HG02852 (cell line): ENCODE data around the gene CMC2.

Experiments used
- ATAC-seq: cut with Tn5 transposase; IDR thresholded peaks from one replicate; pipeline ENCODE4 v1.9.1; 2021; ENCODE audit warnings: mild to moderate bottlenecking, moderate library complexity; ENCODE audit not compliant: unreplicated experiment

Gene CMC2

DNA sequence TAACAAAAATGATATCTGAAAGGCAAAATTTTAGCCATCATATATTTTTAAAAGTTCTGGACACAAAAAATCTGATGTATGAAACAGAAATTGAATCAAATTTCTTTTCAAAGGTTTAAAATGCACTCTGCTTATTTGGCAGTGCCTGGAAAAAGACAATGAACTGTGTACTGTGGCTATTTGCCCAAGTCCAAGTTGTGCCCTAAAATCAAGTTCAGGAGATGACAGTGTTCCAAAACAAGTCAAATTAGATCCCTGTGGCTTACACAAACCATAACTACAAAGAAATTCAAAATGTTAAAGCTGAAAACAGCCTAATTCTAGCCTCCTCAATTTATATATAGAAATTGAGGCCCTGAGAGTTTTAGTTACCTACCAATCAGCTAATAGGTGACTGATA, 25.6 kb downstream of the CMC2 start:
- ATAC-seq: no peak

DNA sequence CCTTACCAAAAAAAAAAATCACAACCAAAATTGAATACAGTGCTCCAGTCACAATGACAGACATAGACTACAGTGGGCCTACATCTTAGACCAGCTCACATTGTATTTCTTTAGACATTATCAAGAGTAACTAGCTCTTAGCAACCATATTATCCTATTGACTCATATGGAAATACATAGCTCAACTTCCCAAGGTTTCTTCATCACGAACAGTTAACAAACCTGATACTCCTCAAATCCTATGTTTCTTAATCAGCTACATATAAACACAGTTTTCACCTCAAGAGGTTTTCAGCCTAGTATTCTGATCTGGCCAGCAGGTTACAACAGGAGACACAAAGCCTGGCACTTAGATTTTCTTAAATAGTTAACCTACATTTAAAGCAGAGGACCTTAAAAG, 29.7 kb downstream of the CMC2 start:
- no peak for ATAC-seq

DNA sequence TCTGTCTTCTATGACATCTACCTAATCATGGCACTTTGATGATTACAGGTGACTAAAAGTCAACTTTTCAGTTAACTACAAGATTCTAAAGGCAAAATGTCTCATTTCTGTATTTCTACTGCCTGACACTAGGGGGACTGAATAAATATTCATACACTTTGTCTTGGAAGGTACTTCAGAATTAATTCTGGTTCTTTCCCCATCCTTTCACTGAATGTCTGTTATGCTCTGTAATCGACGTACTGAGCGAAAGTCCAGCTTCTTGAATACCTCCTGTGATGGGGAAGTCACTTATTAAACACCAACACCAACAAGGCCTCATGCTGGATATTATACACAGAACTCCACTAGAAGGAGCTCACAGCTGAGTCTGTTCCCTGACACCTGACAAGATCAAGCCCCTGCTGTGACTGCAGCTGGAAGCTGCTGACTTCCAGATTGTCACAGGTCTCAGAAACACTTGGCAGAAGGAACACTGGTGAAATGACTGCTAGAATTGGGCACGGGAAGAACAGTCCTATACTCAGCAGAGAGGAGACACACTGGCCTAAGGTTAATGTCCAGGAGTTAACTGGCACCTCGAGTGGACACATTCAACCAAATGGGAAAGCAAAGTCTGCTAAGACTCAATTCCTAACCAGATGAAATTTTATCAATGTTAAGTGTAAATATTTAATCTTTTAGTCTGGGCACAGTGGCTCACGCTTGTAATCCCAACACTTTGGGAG, 31.9 kb downstream of the CMC2 start:
- ATAC-seq: no peak

DNA sequence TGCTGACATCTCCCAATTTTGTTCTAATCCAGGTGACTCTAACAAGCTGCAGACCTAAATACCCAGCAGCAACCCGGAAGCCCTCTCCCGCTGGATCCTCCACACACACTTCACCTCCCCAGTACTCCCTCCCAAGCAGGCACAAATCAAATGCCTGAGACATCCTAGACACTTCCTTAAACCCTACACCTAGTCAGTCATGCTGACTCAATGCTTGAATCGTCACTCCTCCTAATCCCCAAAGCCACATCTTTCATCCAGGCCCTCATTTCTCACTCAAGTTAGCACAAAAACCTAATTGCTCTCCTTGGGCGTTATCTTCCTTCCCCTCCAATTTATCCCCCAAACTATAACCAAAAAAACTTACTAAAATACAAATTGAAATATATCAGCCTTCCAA, 32.7 kb downstream of the CMC2 start:
- no peak for ATAC-seq

DNA sequence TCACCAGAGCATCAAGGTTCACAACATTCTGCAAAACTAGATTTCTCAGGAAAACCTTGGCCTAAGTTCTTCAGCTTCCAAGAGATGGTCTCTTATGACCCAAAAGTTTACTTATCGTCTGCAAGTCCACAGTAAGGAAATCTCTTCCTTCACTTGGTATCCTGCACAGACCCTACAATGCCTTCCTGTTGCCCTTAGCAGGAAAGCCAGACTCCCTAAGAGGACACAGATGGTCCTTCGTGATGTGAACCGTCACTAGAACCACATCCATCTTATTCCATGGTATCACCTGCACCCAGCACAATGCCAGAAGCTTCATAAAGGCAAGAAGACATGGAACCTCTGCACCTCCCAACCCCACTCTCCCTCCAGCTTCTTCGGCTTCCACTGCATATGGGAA, 34.1 kb downstream of the CMC2 start:
- ATAC-seq: no peak

DNA sequence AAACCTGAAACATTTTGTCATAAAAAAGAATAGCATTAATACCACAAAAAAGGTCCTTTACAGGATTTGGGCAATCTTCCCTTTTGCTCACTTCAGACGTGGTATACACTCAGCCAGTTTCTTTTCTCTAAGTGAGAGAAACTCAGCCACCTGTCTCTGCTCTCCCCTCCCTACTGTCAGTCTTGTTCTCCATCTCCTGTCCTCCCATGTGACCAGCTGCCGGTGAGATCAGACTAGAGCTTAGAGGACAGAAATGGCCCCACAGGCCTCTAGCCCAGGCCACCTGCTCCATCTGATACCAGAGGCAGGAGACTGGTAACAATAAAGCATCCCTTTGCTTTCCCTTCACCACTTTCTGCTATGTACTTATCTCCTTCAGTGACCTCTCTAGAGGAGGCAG, 34.9 kb downstream of the CMC2 start:
- ATAC-seq: peak; percentile 76

DNA sequence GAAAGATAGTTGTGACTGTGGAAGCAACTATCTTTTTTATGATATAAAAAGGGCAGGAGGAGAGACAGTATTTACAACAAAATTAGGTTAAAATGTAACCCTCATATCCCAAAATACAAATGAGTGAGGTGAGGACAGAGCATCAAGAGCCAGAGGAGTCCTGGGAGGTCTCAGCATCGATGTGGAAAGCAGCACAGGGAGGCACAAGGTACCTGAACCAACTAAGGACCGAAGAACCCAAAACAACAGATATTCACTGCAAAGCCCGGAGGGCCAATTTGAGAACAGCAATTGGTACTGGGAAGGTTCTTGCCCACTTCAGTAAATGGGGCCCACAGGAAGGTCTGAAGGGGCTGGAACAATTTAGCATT, 37.6 kb downstream of the CMC2 start:
- ATAC-seq: no peak

DNA sequence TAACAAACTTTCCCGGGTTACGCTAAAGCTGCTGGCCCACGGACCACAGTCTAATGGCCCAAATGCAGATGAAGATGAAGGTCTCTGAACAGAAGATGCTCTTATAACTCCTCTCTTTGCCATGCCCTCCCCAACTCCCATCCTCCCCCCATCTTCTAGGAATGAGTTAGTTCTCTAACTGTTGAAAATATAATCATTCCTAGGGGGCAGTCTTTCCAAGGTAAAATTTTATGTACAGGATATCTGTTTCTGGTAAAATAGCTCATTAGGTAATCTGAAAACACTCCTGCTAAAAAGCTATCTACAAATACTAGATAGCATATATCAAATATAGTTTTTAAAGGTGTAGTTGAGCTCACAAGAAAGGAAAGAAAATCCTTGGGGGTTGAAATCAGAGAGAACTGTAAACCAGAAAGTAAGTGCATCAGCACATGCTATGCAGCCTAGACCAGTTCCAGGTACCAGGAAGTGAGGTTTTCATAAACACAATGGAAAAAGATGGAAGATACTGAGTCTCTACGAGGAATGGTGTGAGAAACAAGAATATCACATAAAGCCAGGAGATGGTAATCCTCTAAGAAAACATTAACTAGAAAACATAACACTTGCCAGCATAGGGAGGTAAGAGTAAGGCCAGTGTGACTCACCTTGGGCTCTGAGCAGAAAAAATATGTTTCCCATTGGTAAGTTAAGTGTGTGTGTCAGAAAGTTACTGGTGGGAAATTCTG, 38.1 kb downstream of the CMC2 start:
- no peak for ATAC-seq

DNA sequence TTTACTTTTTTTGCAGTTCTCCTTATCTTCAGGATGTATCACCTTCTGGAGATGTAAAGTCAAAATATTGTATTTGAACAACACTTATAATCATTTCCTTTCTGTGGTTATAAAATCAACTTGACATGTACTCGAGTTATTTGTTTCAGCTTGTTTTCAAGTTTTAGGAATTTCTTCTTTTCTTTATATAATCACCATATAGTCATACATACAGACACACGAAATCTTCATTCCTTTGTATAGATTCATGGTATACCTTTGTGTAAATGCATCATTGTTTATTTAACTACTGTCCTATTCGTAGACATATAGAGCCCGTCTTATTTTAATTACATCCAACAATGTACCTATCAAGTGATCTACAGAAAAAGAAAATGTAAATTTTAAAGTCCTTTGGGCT, 40.1 kb downstream of the CMC2 start:
- no peak for ATAC-seq

DNA sequence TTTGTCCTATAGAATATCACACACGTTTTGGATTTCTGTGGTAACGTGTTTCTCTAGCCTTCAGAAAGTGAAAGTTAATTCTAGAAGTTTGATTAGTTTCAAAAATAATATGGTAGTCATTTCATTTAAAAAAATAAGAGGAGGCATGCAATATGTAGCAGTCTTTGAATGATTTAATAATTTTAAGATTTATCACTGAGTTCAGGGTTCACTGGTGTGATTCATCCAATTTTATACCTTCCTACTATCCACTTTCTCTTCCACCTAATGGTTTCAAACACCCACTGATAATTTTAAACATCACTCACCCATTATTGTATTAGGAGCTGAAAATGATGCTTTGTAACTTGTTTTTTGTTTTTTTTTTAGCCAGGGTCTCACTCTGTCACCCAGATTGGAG, 42.3 kb downstream of the CMC2 start:
- ATAC-seq: no peak

DNA sequence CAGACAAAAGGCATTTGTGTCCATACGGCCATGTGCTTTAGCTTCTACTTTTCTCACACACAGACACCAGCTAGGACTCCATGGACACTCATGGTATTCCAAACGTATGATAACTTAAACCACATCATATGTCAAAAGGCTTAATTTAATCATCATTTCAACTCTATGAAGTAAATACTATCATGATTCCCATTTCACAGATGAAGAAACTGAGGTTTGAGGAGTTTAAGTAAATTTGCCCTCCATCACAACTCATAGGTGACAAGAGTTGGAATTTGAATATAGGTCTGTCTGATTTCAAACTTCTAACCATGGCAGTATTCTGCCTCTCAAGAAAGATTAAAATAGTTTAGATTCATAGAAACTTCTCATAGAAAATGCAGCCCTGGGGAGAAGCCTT, 43.8 kb downstream of the CMC2 start:
- ATAC-seq: no peak

DNA sequence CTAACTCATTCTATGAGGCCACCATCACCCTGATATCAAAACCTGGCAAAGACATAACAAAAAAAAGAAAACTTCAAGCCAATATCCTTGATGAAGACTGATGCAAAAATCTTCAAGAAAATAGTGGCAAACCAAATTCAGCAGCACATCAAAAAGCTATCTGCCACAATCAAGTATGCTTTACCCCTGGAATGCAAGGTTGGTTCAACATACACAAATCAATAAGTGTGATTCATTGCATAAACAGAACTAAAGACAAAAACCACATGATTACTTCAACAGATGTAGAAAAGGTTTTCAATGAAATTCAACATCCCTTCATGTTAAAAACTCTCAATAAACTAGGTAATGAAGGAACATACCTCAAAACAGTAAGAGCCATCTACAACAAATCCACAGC, 48.4 kb downstream of the CMC2 start:
- ATAC-seq: no peak

DNA sequence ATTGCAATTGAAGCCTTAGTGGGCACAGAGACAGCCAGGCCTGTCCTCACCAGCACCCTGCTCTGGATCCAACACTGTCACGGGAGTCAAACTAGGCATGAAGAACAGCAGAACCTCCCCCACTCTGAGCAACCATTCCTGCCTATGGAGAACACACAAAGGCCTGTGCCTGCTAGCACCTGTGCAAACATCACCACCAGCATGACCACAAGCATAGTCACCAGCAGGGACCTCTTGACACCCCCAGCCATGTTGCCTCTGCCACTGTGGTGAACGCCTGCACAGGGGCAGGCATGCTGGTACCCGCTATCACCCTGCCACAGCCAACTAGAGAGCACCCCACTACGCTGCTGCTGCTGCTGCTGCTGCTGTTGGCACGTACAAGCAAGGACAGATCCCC, 51.7 kb downstream of the CMC2 start:
- ATAC-seq: no peak

DNA sequence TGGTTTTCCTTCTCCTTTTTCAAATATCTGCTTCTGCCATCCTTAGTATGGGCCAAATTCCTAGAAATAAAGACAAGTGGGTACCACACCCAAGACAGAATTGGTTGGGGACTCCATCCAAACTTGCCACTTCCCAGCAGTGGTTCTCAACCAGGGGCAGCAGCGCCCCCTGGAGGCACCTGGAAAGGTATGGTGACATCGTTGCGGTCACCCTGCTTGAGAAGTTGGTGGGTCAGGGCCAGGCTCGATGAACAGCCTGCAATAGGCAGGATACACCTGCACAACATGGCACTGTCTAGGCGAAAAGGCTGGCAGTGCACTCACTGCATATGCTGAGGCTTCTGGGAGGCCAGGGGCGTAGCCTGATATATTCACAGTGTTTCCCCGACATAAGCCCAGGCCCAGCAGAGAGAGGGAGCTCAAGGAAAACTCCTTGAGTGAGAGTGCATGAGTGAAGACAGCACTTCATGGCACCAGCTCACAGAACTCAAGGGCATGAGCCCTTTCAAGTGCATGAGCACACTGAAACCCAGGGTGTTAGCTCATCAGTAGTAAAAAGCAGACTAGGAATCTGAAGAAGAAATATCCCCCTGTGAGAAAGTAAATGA, 57.7 kb downstream of the CMC2 start:
- no peak for ATAC-seq

DNA sequence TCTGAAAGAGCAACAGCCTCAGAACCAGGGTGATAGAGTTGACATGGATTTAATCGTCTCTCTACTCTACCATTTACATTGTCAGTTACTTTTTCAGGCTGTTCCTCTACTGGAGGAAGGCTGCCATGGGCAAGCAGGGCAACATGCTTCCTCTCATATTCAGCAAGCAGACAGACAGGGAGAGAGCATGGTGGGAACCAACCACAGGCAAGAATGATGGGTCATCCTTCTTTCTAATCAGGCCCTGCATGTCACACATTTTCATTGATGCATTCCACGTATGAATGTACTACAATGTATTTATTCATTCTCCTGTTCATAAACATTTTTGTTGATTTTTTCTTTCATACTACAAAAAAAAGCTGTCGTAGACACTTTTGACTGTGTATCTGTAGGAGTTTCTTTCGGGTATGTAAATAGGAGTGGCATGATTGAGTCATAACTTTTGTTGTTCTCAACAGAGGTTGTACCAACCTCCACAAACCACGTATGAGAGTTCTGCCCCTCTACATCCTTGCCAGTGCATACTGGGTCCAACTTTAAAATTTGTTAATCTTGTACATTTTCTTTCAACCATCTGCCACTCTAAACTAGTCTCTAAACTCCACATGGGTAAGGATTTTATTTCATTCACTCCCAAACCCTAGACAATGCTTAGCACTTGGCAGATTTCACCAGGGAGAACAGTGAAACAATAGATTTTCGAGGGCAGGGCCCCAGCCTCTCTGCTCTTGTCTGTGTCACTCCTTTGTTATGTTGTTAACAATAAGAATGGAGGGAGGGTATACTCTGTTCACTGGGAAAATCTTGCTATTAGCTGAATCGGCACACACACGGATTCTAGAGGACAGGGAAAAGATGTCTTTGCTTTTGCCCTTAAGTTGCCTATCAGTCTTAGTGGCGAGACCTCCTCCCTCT, 58.7 kb downstream of the CMC2 start:
- no peak for ATAC-seq

DNA sequence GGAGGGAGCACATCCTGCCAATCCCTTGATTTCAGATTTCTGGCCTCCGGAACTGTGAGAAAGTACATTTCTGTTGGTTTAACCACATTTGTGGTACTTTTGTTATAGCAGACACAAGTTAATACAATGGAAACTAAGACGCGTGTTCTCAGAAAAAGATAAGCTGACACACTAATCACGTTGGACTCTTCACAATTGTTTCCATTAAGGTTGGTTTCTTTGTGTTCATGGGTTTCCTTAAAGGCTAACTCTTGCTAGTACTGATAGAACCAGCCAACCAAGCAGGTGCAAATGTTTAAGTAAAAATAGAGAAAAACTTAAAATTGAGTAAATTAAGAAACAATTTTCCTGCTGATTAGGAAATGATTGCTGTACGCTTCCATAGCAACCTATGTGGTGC, 59.4 kb downstream of the CMC2 start:
- ATAC-seq: no peak

DNA sequence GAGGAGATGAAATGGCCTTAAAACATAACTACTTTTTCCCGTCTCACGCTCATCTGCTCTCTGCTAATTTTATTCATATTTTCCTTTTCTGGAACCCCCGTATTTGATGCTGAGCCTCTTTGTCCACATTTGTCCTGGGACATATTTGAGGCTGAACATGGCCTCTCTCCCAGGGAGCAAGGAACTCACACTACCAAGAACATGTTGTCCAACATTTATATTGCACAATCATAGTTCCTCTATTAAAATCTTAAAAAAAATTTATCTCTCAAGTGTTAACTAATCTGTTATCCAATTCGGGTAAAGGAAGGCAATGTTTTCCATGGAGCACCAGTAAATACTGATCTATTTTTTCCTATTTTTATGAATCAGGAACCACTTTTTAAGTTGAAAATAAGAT, 60.2 kb downstream of the CMC2 start:
- no peak for ATAC-seq

DNA sequence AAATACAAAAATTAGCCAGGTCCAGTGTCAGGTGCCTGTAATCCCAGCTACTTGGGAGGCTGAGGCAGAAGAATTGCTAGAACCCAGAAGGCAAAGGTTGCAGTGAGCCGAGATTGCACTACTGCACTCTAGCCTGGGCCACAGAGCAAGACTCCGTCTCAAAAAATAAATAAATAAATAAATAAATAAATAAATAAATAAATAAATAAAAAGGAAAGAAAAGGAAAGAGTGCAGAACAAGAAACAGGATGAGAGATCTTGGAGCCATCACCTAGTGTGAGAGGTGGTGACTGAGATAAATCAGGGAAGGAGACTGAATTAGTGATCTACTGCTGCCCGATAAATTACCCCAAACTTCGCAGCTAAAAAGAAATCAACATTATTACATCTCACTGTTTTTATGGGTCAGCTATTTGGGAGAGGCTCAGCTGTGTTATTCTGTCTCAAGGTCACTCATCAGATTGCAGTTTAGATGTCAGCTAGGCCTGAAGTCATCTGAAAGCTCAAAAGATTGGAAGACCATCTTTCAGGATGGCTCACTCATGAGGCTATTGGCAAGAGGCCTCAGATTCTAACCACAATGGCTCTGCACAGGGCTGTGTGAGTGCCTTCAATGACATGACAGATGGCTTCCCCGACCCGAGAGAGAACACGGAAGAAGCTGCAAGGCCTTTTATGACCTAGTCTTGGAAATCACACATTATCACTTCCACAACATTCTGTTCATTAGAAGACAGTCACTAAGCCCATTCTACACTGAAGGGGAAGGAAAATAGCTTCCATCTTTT, 66.4 kb downstream of the CMC2 start:
- ATAC-seq: no peak

DNA sequence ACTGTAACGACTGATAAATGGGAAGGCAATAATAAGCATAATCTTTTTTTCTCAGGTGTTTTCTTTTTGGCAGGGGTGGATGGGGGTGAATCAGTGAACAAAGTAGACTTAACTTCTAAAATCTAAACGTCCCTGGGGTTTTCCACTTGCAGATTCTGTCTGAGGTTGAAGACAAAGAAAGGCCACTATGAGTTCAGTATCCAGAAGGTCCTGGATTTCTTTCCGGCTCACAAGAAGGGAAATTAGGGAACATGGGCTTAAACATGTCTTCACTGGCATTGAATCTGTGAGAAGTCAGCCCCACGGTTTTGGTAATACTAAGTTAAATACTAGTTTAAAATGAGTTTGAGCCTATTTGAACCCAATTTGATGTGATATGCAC, 67.8 kb downstream of the CMC2 start:
- ATAC-seq: no peak

DNA sequence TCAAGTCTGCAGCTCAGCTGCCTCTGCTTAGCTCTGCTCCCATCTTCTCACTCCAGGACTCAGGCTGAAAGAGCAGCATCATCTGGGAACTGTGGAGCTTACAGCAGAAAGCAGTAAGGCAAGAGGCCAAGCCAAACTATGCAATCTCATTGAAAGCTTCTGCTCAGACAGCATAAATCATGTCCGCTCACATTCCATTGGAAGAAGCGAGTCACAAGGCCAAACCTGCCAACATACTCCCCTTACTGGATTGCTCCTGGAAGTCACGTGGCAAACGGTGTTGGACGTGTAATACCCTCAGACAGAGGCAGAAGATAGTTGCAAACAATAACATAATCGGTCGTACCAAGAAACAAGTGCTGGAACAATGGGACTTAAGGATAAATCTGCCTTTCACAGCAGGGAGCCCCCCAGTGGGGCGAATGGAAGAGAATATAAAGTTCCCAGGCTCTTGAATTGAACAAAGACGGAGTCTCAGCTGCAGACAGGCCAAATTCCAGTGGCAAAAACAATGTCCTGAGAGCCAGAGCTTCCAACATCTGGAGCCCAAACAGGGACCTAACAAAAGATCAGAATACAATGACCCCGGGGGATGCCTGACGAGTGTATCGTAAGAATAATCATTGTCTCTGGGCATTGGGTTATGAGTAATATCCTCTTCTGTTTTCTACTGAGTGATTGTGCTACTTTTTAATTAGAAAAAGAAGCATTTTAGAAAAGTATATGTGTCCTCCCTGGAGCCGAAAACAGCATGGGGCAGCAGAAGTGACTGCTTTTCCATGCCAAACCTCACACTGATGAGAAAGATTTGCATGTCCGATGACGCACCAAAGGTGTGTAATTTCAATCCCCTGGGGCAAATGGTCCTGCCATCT, 68.4 kb downstream of the CMC2 start:
- ATAC-seq: no peak
